ENCODE measurements around the gene ZDHHC8.

DNA sequence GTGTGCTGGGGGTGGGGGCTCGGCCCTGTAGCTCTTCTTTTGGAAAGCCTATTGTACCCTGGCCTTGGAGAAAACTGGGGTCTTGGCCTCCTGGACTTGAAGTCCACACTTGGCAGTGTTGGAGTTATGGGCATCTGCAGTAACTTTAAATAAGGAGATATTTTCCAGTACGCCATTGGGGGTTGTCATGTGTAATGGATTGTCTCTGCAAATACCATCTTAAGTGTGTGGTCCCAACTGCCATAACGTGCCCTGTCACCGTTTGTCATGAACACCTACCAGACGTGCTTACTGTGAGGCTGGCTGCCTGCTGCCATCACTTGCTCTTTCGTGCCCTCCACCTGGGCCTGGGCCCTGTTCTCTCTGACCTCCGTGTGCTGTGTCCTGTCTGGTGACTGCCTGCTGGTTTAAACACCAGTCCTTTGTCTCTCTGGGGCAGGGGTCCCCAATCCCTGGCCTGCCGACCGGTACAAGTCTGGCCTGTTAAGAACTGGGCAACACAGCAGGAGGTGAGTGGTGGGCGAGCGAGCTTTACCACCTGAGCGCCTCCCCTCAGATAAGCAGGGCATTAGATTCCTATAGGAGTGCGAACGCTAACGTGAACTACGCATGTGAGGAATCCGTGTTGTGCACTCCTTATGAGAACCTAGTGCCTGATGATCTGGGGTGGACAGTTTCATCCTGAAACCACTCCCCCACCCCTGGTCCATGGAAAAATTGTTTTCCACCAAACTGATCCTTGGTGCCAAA lies 3.6 kb upstream of the ZDHHC8 start:
- TF ChIP-seq, protein P1, sequence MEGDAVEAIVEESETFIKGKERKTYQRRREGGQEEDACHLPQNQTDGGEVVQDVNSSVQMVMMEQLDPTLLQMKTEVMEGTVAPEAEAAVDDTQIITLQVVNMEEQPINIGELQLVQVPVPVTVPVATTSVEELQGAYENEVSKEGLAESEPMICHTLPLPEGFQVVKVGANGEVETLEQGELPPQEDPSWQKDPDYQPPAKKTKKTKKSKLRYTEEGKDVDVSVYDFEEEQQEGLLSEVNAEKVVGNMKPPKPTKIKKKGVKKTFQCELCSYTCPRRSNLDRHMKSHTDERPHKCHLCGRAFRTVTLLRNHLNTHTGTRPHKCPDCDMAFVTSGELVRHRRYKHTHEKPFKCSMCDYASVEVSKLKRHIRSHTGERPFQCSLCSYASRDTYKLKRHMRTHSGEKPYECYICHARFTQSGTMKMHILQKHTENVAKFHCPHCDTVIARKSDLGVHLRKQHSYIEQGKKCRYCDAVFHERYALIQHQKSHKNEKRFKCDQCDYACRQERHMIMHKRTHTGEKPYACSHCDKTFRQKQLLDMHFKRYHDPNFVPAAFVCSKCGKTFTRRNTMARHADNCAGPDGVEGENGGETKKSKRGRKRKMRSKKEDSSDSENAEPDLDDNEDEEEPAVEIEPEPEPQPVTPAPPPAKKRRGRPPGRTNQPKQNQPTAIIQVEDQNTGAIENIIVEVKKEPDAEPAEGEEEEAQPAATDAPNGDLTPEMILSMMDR (IDR thresholded peaks at IDR 0.05; ENCODE audit: low read depth, low read length, poor library complexity, severe bottlenecking) = no peak
- TF ChIP-seq EZH2phosphoT487 (IDR thresholded peaks at IDR 0.05; ENCODE audit: borderline replicate concordance, low read length) = no peak

Data from DOHH2 (cell line).